Measurements from ENCODE around the gene SAXO2. TPM values are rescaled to one million over a fixed set of nuclear protein-coding genes. Genes with fewer than 3 reads are reported as not detected.
A peak's percentile ranks its signal among the peaks of the same experiment; 100 is the strongest.
"Not testable (repeated sequence)": the region's sequence is repeated elsewhere in the genome, so short reads cannot be mapped to it uniquely, and the experiment has no call there.

Gene SAXO2
- total RNA-seq, 1 donor from 2014 or later: 0.90 TPM

GRCh38 chr15:82239685-82240391, 22.8 kb upstream of the SAXO2 start:
- TF ChIP-seq CTCF (IDR thresholded peaks at IDR 0.05): no peak
- H3K4me3 Mint-ChIP-seq (ENCODE audit: unreplicated experiment): no peak overlapping the region
- peaks cover 3% of the 10 kb centered on the region for H3K4me1 Mint-ChIP-seq (ENCODE audit: low read depth)
- no peaks in the 10 kb centered on the region for H3K9me3 Mint-ChIP-seq (ENCODE audit: low read depth)
- H3K27me3 Mint-ChIP-seq (ENCODE audit: low read depth): no peaks in the 10 kb centered on the region
- no peak for DNase-seq (ENCODE audit: low spot score)
- no peak overlapping the region for H3K27ac Mint-ChIP-seq (ENCODE audit: unreplicated experiment)
- H3K36me3 Mint-ChIP-seq (ENCODE audit: low read depth): peaks cover 24% of the 10 kb centered on the region

GRCh38 chr15:82241836-82242499, 20.6 kb upstream of the SAXO2 start:
- H3K27ac Mint-ChIP-seq (ENCODE audit: unreplicated experiment); H3K4me1 Mint-ChIP-seq (ENCODE audit: low read depth); H3K9me3 Mint-ChIP-seq (ENCODE audit: low read depth); H3K27me3 Mint-ChIP-seq (ENCODE audit: low read depth); H3K4me3 Mint-ChIP-seq (ENCODE audit: unreplicated experiment); DNase-seq (ENCODE audit: low spot score): not testable (repeated sequence)
- H3K36me3 Mint-ChIP-seq (ENCODE audit: low read depth): peaks cover 29% of the 10 kb centered on the region

GRCh38 chr15:82243644-82244043, 19.0 kb upstream of the SAXO2 start:
- H3K27ac Mint-ChIP-seq (ENCODE audit: unreplicated experiment); H3K4me3 Mint-ChIP-seq (ENCODE audit: unreplicated experiment); H3K9me3 Mint-ChIP-seq (ENCODE audit: low read depth); H3K4me1 Mint-ChIP-seq (ENCODE audit: low read depth); H3K27me3 Mint-ChIP-seq (ENCODE audit: low read depth); DNase-seq (ENCODE audit: low spot score): not testable (repeated sequence)
- H3K36me3 Mint-ChIP-seq (ENCODE audit: low read depth): peaks cover 31% of the 10 kb centered on the region

GRCh38 chr15:82245956-82246355, 16.7 kb upstream of the SAXO2 start:
- peaks cover 18% of the 10 kb centered on the region for H3K36me3 Mint-ChIP-seq (ENCODE audit: low read depth)
- not testable (repeated sequence) for DNase-seq (ENCODE audit: low spot score); H3K27ac Mint-ChIP-seq (ENCODE audit: unreplicated experiment); H3K4me1 Mint-ChIP-seq (ENCODE audit: low read depth); H3K27me3 Mint-ChIP-seq (ENCODE audit: low read depth); H3K9me3 Mint-ChIP-seq (ENCODE audit: low read depth); H3K4me3 Mint-ChIP-seq (ENCODE audit: unreplicated experiment)

- not testable (repeated sequence) for H3K4me3 Mint-ChIP-seq (ENCODE audit: unreplicated experiment); H3K27ac Mint-ChIP-seq (ENCODE audit: unreplicated experiment); H3K4me1 Mint-ChIP-seq (ENCODE audit: low read depth); DNase-seq (ENCODE audit: low spot score); H3K9me3 Mint-ChIP-seq (ENCODE audit: low read depth); H3K27me3 Mint-ChIP-seq (ENCODE audit: low read depth)
- peaks cover 16% of the 10 kb centered on the region for H3K36me3 Mint-ChIP-seq (ENCODE audit: low read depth)
These were observed 14.4 kb upstream of the SAXO2 start for GRCh38 chr15:82248261-82248660.

- not testable (repeated sequence) for H3K36me3 Mint-ChIP-seq (ENCODE audit: low read depth); H3K9me3 Mint-ChIP-seq (ENCODE audit: low read depth); DNase-seq (ENCODE audit: low spot score); H3K27me3 Mint-ChIP-seq (ENCODE audit: low read depth)
- Mint-ChIP-seq H3K4me1 (ENCODE audit: low read depth) (peaks cover 27% of the 10 kb centered on the region), H3K27ac (ENCODE audit: unreplicated experiment) (peak overlapping the region; percentile 94), H3K4me3 (ENCODE audit: unreplicated experiment) (peak overlapping the region; percentile 85)
These were observed 824 bp upstream of the SAXO2 start for GRCh38 chr15:82261566-82262421.

- Mint-ChIP-seq H3K4me3 (ENCODE audit: unreplicated experiment) (peak overlapping the region; percentile 85), H3K27ac (ENCODE audit: unreplicated experiment) (no peak overlapping the region), H3K4me1 (ENCODE audit: low read depth) (peaks cover 27% of the 10 kb centered on the region), H3K9me3 (ENCODE audit: low read depth) (no peaks in the 10 kb centered on the region), H3K36me3 (ENCODE audit: low read depth) (peaks cover 5% of the 10 kb centered on the region), H3K27me3 (ENCODE audit: low read depth) (no peaks in the 10 kb centered on the region)
- DNase-seq (ENCODE audit: low spot score): no peak
- no peak for TF ChIP-seq CTCF (IDR thresholded peaks at IDR 0.05)
These were observed 732 bp downstream of the SAXO2 start for GRCh38 chr15:82263350-82263749.

GRCh38 chr15:82267137-82267536, 4.5 kb downstream of the SAXO2 start:
- not testable (repeated sequence) for H3K9me3 Mint-ChIP-seq (ENCODE audit: low read depth); H3K4me1 Mint-ChIP-seq (ENCODE audit: low read depth); H3K27me3 Mint-ChIP-seq (ENCODE audit: low read depth); H3K27ac Mint-ChIP-seq (ENCODE audit: unreplicated experiment); DNase-seq (ENCODE audit: low spot score); H3K4me3 Mint-ChIP-seq (ENCODE audit: unreplicated experiment); H3K36me3 Mint-ChIP-seq (ENCODE audit: low read depth)

- not testable (repeated sequence) for H3K9me3 Mint-ChIP-seq (ENCODE audit: low read depth); H3K36me3 Mint-ChIP-seq (ENCODE audit: low read depth); H3K4me3 Mint-ChIP-seq (ENCODE audit: unreplicated experiment); H3K4me1 Mint-ChIP-seq (ENCODE audit: low read depth); H3K27me3 Mint-ChIP-seq (ENCODE audit: low read depth); H3K27ac Mint-ChIP-seq (ENCODE audit: unreplicated experiment); DNase-seq (ENCODE audit: low spot score)
These were observed 5.8 kb downstream of the SAXO2 start for GRCh38 chr15:82268454-82268853.
